GM19463 (cell line): Measurements from ENCODE around the gene BRD4.

Experiments used
- ATAC-seq: cut with Tn5 transposase; IDR thresholded peaks from one replicate; pipeline ENCODE4 v1.9.1; 2021; ENCODE audit warnings: mild to moderate bottlenecking, moderate library complexity; ENCODE audit not compliant: unreplicated experiment

The BRD4 gene

DNA sequence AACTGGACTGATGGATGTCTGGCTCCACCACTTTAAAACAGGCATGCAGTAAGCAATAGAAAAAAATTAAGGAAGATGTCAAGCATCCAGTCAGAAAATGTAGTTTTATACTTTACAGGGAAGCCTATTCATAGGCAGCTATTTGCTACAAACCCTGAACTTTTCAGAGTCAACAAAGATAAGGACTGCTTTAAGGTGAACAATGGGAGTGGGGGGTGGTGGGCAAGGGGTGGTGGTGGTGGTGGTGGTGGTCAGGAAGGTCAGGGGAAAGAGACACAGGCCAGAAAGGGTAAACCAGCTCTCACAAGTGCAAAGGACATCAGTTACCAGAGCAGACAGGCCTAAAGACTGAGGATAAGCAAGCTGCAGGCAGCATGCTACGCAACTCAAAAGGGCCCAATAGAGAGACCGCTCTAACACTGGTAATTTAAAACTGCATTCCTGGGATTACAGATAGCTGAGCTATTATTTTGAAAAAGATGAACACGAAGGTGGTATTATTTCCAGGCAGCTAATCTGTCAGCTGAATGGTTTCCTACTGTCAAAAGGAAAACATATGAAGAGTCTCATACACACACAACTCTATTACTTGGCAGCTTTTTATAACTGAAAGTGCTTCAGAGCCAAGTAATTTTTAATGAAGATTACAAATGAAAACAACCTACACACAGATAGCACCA lies 14.8 kb downstream of the BRD4 start:
- ATAC-seq = no peak

GRCh38 chr19:15316498-15316897 lies 15.8 kb downstream of the BRD4 start:
- ATAC-seq = no peak

DNA sequence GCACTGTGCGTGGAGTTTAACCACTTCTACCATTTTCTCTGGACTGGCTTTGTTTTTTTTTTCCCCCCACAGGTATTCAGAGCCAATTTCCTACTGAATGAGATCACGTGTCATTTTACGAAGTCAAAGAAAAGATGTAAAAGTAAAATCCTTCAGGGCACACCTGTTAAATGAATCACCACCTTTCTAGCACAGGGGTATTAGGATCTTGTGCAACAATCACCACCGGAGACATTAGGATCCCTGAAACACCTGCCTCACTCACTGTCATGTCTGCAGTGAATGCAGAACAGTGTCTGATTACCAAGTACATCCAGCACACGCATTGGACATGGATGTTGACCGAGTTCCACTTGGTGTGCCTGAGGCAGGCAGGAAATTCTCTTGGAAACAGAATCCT lies 17.2 kb downstream of the BRD4 start:
- no peak for ATAC-seq

- no peak for ATAC-seq
Observed at GRCh38 chr19:15313649-15314279, 18.6 kb downstream of the BRD4 start.

DNA sequence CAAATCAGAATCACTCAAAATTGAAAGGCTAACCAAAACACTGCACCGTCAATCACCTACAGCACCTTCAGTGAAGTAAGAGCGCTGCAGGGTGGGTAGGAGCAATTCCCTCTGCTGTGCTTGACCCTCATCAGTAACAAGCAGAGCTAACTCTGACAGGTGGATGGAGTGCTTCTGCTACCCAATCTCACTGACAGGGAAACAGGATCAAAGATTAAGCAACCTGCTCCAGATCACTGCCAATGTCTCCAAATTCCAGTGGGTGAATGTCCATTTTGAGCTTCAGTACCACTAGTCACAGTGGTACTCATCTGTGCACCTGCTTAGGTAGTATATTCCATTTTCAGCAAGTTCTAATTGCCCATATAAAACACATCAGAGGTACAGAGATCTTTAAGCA lies 25.2 kb downstream of the BRD4 start:
- no peak for ATAC-seq

GRCh38 chr19:15305582-15306334 lies 26.6 kb downstream of the BRD4 start:
- ATAC-seq = no peak

- ATAC-seq = no peak
Observed at GRCh38 chr19:15304140-15304705, 28.1 kb downstream of the BRD4 start.

DNA sequence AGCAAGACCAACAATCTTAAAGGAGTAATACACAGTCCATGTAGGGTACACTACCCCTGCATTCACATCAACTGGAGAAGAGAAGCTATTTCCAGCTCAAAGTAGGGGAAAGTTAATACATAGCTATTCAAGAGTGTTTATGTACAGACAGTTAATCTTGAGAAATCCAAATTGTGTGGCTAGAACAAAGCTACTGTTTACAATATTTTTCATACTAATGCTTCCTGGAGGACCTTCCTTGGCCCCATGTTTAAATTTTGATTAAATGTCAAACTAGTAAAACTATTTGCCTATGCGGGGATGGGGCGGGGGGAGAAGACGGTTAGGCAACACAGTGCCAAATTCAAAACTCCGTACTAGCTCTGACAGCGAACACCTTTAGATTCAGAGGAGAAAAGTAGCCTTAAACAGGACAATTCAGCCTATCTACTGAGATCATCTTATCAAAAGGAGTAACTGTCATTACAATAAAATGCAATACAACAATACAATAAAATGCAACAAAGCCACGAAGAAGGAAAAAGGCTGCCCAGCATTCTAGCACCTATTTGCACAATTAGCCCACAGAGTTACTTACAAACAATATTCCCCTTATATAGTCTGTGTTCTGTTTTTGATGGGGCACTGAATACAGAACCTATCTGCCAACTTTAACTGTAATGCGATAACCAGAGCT lies 29.1 kb downstream of the BRD4 start:
- ATAC-seq = no peak

DNA sequence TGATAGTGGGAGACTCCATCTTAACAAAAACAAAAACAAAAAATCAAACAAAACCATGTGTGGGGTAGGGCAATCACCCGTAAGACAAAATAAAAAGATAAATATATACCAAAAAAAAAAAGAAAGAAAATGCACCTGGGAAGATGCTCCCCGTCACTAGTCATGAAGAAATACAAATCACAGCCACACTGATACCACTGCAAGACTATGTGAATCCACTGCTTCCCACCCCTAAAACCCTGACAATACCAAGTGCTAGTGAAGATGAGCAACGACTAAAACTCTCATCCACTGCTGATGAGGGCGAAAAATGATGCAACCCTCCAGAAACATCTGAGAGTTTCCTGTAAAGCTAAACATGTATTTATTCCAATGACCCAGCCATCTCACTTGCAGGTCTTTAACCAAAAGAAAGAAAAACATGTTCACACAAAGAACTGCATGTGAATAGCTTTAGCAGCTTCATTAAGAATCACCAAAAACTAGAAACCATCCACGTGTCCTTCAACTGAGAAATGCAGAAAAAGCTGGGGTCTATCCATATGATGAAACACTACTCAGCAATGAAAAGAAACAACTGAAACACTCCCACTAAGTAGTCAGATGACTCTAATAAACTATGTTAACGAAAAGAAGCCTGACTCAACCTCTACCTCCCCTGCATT lies 31.7 kb downstream of the BRD4 start:
- ATAC-seq = no peak

DNA sequence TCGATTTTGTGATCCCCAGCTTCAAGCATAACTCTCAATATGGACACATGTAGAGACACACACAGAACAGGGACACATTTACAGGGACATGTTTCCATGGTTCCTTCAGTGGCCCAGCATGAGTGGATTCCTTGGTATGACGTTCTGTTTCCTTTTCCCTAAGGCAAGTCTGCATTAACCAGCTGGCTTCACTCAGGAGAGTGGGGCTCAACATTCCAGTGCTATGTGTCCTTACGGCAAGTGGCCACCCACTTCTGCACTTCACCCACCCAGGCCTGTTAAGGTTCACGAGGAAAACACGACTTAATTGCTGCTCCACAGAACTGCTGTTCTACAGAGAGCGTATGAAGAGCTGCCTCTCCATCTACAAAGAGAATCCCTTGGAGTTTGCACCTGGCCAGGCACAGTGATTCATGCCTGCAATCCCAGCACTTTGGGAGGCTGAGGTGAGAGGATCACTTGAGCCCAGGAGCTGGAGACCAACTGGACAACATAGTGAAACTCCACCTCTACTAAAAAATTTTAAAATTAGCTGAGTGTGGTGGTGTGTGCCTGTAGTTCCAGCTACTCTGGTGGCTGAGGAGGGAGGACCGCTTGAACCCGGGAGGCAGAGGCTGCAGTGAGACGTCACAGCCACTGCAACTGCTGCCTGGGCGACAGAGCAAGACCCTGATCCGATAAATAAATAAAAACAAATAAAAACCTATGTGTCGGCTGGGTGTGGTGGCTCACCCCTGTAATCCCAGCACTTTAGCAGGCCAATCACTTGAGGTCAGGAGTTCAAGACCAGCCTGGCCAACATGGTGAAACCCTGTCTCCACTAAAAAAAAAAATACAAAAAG lies 32.5 kb downstream of the BRD4 start:
- ATAC-seq = no peak

DNA sequence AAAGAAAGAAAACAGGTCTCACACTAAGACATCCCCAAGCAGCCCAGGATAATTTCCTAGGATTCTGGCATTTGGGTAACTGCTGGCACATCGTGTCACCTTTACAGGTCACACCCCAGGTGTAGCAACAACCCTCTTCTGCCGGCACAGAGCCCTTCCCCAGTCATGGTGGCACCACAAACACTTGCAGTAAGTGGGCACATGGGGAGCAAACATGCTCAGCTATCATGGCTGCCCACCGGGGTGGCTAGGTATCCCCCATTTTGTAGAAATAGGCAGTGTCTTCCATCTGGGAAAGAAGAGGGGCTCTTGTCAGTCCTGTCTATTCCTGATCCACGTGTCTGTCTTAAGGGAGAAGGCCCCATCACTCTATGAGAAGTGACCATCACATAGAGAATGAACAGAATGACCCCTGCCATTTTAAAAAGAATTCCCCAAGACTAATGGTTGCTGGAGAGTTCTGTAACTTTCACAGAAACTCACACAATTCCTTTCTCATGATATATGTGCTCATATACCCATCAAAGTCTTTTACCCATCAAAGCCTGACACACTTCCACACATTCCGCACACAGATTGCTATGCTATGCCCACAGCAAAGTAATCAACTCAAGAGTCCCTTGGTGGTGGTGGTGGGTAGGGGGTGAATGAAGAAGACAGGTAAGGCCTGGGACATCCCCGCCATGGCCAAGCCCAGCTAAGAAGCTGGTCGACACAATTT lies 33.3 kb downstream of the BRD4 start:
- no peak for ATAC-seq

DNA sequence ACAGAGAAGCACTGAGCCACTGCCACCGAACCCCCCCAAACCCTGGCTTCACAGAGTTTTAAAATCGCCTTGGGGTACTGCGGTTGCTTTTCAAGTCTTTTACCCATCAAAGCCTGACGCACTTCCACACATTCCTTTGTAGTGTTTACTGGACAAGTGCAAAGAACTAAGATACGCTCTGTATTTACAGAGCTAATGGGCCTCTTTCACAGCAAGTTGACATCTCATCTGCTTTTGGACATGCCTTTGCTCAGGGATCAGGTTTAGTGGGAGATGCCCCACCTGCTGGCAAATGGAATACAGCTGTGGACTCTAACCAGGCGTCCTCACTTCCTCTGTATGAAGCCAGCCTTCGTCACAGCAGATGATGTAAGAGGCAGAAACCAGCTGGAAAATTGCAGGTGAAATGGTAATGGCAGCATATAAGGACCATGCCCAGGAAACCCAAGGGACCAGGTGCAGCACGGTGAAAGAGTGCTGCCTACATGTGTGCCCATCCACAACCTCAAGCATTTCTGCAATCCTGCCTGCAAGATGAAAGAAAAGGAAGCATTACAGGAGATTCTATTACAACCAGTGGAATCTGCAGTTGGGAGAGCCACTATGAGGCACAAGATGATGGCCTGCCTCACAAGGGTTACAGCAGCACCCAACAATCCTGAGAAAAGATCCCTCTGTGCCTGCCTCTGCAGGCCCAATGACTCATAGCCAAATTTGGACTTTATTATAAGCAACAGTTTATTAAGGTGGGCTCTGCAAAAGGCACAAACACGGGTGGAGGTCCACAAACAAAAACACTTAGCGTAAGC lies 34.7 kb downstream of the BRD4 start:
- ATAC-seq = no peak

- ATAC-seq = no peak
Observed at GRCh38 chr19:15296841-15297415, 35.4 kb downstream of the BRD4 start.

- no peak for ATAC-seq
Observed at GRCh38 chr19:15296353-15296752, 36.0 kb downstream of the BRD4 start.

GRCh38 chr19:15294561-15294990 lies 37.8 kb downstream of the BRD4 start:
- no peak for ATAC-seq

DNA sequence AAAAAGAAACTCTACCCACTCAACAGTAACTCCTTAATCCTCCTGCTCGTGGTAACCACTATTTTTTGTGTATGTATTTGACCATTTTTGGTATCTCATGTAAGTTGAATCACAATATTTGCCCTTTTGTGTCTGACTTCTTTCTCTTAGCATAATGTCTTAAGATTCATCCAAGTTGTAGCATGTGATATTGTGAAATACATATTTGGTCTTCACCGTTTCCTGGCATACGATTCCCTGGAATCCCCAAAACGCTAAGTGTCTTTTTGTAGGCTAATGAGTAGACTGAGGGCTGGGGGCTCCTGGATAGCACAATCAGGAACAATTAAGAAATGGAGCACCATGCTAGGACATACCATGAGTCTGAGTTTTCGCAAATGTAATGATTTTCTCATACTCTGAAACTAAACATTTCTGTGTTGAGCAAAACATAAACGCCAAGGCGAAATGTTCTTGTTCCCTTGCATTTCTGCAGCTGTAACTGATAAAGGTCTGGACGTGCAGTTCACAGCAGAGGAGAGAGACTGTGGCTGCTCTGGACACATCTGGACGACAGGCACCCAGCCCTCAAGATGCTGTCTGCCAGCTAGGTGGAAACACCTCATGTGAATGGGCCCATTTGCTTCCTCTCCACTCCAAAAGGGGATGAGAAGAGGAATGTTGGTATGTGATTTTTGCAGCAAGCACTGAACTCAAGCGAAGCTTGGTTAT lies 38.4 kb downstream of the BRD4 start:
- ATAC-seq = no peak

DNA sequence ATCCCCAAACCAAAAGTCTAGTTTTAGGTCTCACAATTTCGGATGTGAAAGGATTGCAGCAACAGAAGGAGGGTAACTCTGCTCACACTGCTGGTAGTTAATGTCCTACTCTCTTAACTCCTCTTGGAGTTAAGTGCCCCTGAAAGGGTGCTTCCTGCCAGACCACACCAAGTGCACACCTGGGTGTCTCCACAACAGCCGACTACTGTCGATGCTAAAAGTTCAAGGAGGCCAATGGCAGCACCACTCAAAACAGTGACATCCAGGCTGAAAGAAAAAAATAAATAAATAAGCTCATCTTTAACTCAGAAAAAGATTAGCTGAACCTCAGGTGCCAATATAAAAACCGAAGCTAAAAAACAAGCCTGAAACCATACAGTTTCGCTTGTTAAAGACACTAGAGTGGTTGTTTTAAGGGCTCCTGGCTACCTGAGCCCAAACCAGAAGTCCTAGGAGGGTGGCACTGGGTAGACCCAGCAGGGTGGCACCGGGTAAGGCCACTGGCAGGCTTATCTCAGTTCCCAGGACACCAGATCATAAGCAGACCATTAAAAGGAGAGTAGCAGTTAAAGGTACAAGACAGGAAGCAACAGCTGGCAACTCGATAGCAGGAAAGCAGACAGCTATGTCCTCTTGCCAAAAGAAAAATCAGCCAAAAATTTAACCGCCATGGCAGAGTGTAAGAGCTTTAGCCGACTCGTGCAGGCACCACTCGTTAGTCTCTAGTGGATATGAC lies 39.3 kb downstream of the BRD4 start:
- no peak for ATAC-seq
